NCI-H2107 treated with DMSO at 0.1 percent for 48 hours (cell line): Measurements from ENCODE around the gene PPP1R16B.
A peak's percentile ranks its signal among the peaks of the same experiment; 100 is the strongest.
"Not testable (repeated sequence)": the region's sequence is repeated elsewhere in the genome, so short reads cannot be mapped to it uniquely, and the experiment has no call there.

ENCODE experiments used
- DNase-seq: peaks from one replicate; lab custom pipeline; 2025; ENCODE audit not compliant: unreplicated experiment; lab: John Stamatoyannopoulos, UW

PPP1R16B gene

GRCh38 chr20:38930242-38930569 is 124.7 kb downstream of the PPP1R16B start:
- DNase-seq = no peak

DNA sequence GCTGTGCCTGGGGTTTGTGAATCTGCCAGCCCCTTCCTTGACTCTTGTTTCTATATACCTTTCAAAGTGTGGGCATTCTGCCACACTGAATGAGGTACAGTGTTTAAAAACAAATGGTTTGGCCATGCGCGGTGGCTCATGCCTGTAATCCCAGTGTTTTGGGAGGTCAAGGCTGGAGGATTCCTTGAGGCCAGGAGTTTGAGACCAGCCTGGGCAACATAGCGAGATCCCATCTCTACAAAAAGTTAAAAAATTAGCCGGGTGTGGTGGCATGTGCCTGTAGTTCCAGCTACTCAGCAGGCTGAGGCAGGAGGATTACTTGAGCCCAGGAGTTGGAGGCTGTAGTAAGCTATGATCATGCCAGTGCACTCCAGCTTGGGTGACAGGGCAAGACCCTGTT is 126.5 kb downstream of the PPP1R16B start:
- no peak for DNase-seq

DNA sequence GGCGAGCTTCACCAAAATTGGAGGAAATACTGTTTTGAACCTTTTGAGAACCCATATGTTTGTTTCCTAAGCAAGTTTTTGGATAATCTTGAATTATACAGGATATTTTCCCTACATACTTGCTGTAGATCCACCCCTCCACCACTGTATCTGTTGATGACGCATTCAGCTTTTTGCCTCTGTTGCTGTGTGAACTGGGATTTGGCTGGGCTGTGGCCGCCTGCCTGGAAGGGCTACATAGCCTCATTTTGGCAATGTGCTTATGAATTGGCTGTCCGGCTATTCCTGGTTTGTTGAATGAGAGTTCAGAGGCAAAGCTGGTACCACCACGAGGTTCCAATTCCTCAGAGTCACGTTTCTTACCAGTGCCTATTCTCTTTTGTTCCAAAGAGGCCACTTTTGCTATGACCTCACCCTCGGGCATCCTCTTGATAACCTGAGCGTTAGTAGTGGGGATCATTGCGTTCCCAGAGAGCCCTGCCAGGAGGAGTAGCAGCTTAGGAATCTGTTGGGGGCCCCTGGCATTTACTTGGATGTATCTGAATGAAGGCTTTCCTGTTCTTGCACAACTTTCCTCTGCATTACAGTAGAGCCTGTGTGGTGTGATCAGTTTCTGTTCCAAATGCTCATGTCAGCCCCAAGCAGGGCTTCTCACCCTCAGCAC is 127.1 kb downstream of the PPP1R16B start:
- no peak for DNase-seq

DNA sequence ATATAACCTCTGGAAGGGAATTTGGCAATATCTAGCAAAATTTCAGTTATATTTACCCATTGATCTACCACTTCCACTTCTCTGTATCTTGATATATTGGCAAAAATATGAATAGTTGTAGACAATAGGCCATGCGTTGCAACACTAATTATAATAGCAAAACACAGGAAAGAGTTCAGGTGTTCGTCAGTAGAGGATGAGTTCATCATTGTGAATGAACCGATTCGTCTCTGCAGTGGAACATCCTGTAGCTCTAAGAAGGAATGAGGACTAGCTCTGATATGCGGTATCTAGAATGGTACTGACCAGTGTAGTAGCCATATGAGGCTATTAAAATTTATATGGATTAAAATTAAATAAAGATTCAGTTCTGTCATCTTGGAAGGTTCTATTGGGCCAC is 129.0 kb downstream of the PPP1R16B start:
- no peak for DNase-seq

- no peak for DNase-seq
These were observed 129.8 kb downstream of the PPP1R16B start for GRCh38 chr20:38935285-38935684.

DNA sequence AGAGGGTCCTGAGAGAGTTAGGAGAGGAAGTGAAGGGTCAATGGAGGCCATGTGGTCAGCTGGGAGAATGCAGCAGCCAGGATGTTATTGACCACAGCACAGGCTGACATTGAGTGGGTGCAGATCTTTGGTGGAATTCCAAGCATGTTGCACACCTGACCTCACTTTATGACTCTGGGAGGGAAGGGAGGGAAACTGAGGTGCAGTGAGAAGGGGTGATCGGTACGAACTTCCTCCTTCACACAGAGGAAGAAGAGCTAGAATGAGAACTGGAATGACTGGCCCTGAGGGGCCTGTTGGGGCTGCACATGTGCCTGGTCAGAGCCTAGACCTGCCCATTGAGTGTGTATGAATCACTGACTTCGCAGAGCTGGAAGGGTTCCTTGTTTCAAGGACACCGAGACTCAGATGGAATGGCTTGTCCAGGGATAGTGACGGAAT is 130.5 kb downstream of the PPP1R16B start:
- no peak for DNase-seq

DNA sequence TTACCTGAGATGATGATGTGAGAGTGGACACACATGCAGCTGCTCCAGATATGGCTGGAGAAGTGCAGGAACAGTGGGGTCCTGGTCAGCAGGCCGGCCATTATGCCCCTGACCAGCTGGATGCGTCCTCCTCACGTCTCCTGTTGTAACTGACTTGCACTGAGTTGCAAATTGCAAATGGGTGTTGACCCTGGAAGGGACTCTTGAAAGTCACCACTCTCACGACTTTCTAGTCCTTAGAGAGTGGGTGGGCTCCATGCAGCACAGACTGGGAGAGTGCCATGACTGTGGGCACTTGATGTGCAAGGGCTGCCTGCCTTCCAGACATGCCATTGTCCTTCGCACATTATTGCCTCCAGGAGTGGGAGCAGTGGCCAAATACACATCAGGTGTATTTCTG is 131.5 kb downstream of the PPP1R16B start:
- no peak for DNase-seq

GRCh38 chr20:38937978-38938473 is 132.5 kb downstream of the PPP1R16B start:
- peak; percentile 32 for DNase-seq

- no peak for DNase-seq
These were observed 134.2 kb downstream of the PPP1R16B start for GRCh38 chr20:38939686-38940085.

DNA sequence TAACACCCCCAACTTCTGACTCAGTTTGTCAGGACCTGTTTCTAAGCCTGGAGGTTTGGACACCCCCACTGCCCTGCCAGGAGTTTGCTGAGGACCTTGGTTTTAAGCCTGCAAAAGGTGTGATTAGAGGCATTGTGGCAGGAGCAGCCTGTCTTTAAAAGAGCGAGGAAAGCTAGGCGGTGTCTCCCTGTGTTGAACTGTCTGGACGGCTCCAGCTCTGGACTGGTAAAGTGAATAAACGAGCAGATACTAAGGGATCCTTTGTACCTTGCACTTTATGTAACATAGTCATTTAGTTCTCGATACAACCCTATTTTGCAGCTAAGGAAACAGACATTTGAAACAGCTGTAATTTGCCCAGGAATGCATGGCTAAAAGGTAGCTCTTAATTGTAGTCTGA is 135.1 kb downstream of the PPP1R16B start:
- no peak for DNase-seq

DNA sequence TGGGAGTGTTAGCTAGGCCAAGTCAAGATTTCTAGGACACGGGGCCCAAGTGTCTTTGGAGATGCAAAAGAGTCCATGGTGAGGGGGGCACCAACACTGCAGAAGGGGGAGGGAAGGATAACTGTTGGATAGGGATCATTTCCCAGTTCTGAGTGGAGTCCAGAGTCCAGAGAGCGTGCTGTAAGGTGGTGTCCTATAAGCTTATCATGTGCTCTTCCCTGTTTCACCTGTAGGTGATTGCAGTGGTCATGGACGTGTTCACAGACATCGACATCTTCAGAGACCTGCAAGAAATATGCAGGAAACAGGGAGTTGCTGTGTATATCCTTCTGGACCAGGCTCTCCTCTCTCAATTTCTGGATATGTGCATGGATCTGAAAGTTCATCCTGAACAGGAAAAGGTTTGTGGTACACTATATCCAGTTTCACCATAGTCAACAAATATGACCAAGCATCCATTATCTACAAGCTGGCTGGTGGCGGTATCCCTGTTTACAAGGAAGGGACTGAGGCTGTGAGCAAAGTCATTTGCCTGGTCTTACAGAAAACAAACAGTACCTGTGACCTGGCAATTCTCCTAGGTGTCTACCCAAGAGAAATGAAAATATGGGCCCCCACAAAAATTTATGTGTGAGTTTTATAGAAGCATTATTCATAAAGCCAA is 136.4 kb downstream of the PPP1R16B start:
- no peak for DNase-seq

- DNase-seq = no peak
These were observed 139.5 kb downstream of the PPP1R16B start for GRCh38 chr20:38945012-38945411.

DNA sequence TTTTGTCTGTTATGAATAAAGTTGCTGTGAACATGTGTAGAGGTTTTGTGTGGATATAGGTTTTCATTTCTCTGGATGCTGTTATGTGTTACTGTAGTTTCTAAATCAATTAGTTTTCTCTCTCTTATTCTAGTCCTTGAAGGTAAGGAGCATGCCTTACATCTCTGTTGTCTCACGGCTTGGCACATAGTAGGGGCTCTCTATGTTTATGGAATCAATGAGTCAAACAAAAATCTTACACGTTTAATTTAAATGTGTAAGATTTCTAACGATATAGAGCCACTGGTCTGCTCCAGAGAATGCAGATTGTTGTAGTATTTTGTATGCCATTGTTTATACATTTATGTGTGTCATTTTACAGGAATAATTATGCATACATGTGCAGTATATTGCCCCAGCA is 141.3 kb downstream of the PPP1R16B start:
- DNase-seq = no peak

- DNase-seq = no peak
These were observed 142.4 kb downstream of the PPP1R16B start for GRCh38 chr20:38947931-38948362.

GRCh38 chr20:38950254-38950653 is 144.8 kb downstream of the PPP1R16B start:
- DNase-seq = no peak

DNA sequence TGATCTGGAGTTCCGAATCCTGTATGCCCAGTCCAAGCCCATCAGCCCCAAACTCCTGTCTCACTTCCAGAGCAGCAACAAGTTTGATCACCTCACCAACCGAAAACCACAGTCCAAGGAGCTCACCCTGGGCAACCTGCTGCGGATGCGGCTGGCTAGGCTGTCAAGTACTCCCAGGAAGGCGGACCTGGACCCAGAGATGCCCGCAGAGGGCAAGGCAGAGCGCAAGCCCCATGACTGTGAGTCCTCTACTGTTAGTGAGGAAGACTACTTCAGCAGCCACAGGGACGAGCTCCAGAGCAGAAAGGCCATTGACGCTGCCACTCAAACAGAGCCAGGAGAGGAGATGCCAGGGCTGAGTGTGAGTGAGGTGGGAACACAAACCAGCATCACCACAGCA is 146.1 kb downstream of the PPP1R16B start:
- DNase-seq = no peak

- no peak for DNase-seq
These were observed 146.7 kb downstream of the PPP1R16B start for GRCh38 chr20:38952153-38952552.

- DNase-seq = no peak
These were observed 148.3 kb downstream of the PPP1R16B start for GRCh38 chr20:38953630-38954340.

GRCh38 chr20:38957235-38957876 is 151.9 kb downstream of the PPP1R16B start:
- no peak for DNase-seq

DNA sequence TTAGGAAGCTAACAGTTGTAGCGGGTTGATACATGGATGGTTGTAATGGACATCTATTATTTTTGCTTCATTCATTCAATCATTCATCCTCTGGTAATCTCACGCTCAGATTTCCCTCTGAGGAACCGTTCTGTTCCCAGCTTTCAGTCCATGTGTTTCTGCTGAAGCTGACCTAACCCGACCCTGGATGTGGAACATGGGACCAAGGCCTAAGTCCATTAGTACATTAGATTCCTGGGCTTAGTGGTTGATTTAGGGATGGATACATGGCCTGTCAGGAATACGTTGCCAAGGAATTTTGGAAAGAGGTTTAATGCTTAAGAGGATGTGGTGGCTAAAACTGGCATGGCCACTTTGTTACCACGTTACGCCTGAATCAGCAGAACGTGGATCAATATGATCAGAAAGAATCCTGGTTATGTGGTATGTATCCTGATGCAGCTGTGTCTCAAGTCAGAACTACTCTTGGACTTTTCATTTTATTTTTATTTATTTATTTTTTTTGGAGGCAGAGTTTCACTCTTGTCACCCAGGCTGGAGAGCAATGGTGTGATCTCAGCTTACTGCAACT is 152.5 kb downstream of the PPP1R16B start:
- no peak for DNase-seq

DNA sequence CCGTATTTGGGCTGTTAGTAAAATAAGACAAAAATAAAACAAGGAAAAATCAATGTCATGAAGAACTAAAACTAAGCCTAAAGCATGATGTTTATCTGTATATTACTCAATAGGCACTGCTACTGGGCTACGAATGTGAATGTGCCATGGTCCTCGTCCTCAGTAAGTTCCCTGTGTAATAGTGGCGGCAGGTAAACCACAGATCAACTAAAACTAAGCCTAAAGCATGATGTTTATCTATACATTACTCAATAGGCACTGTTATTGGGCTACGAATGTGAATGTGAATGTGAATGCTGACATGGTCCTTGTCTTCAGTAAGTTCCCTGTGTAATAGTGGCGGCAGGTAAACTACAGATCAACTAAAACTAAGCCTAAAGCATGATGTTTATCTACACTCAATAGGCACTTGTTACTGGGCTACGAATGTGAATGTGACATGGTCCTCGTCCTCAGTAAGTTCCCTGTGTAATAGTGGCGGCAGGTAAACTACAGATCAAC is 154.7 kb downstream of the PPP1R16B start:
- DNase-seq = not testable (repeated sequence)
